HG03064 (cell line): ENCODE measurements around the gene C19orf38.
"Not testable (repeated sequence)": the region's sequence is repeated elsewhere in the genome, so short reads cannot be mapped to it uniquely, and the experiment has no call there.

Experiments used
- ATAC-seq: cut with Tn5 transposase; IDR thresholded peaks from one replicate; pipeline ENCODE4 v1.9.1; 2021; ENCODE audit warnings: low read depth; ENCODE audit not compliant: unreplicated experiment

C19orf38 gene

DNA sequence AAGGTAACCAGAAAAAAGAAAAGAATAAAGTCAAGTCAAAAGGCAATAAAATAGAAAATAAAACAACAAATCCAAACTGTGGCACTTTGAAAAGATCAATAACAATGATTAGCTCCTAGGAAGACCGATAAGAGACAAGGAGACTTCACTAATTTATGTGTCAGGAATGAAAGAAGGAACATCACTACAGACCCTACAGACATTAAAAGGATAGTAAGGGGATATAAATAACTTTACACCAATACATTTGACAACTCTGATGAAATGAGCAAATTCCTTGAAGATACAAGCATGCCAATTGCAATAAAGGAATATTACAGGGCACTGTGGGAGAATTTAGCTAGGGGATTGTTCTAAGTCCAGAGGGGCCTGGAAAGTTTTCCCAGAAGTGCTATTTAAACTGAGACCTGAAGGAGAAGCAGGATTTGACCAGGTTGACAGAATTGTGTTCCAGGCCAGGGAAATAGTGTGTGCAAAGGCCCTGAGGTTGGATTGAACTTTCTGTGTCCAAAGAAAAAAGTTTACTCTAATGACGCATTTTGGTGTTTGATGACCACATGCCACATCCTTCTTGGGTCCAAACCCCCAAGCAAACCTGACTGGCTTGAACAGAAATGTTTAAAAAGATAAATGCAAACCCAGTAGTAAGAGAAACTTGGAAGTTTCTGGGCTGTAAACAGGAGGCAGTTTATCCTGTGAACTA lies 1.6 kb upstream of the C19orf38 start:
- no peak for ATAC-seq

DNA sequence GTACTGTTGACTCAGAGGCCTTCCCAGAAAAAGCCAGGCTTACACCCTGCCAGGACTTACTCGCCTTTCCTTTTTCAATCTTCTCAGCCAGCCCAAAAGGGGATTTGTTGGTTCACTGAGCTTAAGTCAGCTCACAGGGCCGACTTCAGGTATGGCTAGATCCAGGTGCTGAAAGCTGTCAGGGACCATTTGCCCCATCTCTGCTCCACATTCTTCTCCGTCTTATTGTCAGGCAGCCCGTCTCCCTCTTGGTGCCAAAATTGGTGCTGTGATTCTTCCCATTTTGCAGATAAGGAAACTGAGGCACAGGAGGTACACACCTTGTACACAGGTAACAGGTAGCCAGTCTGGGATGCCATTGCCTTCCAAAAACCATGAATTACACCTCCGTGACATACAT lies 2.4 kb downstream of the C19orf38 start:
- ATAC-seq, result no peak

DNA sequence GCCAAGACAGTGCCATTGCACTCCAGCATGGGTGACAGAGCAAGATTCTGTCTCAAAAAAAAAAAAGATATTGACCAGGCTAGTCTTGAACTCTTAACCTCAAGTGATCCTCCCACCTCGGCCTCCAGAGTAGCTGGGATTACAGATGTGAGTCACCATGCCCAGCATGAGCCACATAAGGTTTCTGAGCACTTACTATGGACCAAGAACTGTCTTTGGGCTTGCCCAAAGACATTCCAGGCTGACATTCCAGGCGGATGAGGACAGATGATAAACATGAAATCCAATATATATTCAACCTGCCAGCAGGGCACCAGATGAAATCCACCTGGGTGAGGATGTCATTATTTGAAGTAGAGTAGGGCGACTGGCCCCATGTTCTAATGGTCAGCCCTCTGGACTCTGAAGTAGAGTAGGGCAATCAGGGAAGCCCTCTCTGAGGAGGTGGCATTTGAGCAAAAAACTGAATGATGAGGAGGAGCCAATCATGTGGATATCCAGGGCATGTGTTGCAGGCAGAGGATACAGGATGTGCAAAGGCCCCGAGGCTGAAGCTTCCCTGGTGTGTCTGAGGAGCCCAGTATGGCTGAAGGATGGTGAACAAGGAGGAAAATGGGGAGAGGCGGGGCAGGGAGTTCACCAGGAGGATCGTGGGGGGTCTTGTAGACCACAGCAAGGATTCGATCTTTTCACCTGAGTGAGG lies 4.0 kb downstream of the C19orf38 start:
- ATAC-seq, result no peak

DNA sequence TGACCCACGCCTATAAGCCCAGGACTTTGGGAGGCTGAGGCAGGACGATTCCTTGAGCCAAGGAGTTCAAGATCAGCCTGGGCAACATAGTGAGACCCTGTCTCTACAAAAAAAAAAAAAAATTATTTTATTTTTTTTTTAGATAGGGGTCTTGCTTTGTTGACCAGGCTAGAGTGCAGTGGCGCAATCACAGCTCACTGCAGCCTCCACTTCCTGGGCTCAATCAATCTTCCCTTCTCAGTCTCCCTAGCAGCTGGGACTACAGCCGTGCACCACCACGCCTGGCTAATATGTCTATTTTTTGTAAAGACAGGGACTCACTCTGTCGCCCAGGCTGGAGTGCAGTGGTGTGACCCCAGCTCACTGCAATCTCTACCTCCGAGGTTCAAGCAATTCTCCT lies 4.7 kb downstream of the C19orf38 start:
- ATAC-seq, result no peak

DNA sequence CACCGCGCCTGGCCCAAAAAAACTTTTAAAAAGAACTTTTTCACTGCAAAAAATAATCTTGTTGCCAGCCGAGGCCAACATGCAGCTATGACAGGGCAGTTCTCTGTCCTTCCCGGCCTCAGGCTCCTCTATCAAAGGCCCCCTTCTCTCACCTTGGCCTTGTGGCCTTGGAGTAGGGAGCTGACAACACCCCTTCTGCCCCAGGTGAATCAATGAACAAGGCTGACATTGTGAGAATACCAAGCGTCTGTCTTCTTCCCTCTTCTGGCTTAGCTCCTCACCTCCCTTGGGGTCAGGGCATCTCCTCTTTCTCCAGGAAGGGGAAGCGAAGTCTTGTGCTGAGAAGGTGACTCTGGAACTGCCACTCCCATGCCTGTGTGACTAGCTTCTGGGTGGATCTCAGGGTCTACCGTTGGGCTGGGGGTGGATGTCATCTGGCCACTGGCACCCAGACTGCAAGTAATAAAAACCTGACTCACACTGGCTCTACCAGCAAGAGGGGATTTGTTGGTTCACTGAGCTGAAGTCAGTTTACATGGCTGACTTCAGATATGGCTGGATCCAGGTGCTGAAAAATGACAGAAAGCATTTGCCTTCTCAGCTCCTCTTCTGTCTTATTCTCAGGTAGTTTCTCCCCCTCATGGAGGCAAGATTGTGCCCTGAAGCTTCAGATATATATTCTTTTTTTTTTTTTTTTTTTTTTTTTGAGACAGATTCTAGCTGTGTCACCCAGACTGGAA lies 6.3 kb downstream of the C19orf38 start:
- no peak for ATAC-seq

DNA sequence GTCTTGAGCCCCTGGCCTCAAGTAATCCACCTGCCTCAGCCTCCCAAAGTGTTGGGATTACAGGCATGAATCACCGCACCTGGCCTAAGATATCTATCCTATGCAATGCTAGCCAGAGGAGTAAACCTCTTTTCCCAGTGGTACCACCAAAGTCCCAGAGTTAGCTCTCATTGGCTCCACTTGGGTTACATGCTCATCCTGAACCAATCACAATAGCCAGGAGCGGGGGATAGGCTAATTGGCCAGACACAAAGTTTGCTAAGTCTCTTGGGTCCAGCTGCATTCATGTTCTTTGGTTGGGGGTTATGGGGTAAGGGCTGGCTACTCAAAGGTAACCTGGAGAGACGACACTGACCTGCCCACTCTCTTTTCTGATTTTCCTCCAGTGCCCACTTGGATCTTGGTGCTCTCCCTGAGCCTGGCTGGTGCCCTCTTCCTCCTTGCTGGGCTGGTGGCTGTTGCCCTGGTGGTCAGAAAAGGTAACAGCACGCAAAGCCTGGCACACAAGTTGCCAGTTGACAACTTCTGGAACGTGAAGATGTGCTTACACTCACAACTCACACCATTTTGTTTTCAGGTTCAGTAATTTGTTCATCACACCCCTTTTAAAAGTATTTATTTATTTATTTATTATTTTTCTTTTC lies 7.8 kb downstream of the C19orf38 start:
- no peak for ATAC-seq

DNA sequence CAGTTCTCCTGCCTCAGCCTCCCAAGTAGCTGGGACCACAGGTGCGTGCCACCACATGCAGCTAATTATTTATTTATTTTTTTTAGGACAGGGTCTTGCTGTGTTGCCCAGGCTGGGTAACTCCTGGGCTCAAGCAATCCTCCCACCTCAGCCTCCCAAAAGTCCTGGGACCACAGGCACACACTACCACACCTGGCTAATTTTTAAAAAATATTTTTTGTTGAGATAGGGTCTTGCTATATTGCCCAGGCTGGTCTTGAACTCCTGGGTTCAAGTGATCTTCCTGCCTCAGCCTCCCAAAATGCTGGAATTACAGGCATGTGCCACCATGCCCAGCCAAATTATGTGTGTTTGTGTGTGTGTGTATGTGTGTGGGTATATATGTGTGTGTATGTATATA lies 8.7 kb downstream of the C19orf38 start:
- not testable (repeated sequence) for ATAC-seq

DNA sequence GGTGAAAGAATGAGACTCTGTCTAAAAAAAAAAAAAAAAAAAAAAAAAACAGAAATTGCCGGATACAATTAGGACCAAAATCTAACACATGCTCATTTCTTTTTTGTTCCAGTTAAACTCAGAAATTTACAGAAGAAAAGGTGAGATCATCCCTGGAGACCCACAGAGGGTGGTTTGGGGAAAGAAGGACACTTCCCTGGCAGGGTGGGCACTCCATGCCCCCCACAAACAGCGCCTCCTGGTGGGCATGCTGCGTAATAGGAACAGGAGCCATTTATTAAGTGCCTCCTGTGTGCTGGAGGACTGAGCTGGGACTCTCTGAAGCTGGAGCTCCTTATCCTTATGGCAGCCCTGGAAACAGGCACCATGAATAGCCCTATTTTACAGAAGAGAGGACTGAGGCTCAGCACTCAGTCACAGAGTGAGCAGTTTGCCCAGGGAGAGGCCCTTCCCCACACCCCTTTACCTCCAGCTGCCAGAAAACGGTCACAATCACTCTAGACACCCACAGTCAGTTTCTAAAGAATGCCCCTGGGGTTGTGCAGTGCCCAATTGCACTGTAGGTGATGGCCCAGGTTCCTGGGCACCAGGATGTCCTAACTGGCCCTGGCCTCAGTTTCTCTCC lies 10.1 kb downstream of the C19orf38 start:
- no peak for ATAC-seq

DNA sequence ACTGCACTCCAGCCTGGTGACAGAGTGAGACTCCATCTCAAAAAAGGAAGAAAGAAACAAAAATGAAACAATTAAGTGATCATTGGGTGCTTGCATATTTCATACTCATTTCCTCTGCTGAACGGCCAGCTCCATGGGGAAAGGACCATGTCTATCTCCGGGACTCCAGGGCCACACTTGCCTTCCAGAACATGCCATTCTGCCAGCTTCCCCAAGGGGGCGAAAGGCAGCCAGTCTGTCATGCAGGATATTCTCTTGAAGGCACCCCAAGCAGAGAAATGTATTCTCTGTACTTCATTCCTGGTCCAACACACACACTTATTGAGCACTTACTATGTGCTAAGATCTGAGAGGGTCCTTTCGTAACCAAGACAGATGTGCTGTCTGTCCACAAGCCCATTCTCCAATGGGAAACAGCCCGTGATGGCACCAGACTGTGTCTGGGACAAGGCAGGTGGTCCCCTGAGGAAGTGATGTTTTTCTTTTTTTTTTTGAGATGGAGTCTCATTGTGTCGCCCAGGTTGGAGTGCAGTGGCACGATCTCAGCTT lies 13.0 kb downstream of the C19orf38 start:
- ATAC-seq, result no peak

DNA sequence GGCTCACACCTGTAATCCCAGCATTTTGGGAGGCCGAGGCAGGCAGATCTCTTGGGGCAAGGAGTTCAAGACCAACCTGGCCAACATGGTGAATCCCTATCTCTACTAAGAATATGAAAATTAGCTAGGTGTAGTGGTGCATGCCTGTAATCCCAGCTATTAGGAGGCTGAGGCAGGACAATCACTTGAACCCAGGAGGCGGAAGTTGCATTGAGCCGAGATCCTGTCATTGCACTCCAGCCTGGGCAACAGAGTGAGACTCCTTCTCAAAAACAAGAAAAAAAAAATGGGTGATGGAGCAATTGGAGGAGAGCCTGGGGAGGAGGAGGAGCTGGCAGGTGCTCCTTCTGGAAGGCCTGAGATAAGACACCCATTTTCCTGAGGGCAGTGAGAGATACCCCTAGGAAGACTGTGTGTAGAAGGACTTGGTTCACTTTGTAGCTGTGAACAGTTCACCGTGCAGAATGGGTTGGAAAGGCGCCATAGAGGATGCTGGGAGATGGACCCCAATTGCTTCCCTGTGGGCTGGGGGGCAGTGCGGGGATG lies 14.4 kb downstream of the C19orf38 start:
- no peak for ATAC-seq

DNA sequence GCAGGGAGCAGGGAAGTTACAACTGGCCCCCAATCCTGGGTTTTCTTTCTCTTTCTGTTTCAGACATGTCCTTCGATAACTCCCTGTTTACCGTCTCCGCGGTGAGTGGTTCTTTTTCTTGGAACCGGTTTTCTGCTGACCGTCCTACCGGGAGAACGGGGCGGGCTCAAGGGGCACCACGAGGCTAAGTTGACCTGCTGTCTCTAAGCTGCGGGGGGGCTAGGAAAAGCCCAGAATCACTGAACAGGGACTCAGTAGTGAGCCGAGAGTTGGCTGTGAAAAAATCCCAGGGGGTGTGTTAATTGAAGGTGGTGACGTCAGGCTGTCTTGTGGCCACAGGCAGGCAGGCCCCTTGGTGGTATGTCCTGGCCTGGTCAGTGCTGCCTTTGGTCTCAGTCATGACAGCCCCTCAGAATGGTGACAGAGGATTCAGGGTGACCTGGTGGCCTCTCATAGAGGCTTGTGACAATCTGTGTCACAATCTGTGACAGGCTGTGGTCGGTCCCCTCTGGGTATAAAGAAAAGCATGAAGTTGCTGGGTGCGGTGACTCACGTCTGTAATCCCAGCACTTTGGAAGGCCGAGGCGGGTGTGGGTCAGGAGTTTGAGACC lies 15.0 kb downstream of the C19orf38 start:
- no peak for ATAC-seq

DNA sequence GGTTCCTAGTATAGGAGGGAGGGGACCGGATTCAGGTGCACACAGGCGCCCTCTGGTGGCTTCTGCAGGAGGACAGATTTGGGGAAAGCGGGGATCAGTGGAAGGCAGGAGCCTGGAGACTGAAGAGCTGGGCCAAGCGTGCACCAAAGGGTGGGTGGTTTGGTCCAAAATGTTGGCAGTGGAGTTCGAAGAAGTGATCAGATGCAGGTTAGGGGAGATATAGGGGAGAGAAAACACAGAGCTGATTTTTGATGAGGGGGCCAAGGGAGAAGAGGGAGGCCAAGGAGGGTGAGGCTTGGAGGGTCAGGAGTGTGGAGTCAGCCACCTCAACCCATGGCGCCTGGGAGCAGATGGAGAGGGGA lies 16.3 kb downstream of the C19orf38 start:
- no peak for ATAC-seq

DNA sequence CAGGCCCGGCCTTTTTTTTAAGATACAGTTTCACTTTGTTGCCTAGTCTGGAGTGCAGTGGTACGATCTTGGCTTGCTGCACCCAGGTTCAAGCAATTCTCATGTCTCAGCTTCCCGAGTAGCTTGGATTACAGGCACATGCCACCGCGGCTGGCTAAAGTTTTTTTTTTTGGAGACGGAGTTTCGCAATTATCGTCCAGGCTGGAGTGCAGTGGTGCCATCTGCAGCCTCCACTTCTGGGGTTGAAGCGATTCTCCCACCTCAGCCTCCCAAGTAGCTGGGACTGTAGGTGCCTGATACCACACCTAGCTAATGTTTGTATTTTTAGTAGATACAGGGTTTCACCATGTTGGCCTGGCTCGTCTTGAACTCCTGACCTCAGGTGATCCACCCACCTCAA lies 18.3 kb downstream of the C19orf38 start:
- ATAC-seq, result no peak

DNA sequence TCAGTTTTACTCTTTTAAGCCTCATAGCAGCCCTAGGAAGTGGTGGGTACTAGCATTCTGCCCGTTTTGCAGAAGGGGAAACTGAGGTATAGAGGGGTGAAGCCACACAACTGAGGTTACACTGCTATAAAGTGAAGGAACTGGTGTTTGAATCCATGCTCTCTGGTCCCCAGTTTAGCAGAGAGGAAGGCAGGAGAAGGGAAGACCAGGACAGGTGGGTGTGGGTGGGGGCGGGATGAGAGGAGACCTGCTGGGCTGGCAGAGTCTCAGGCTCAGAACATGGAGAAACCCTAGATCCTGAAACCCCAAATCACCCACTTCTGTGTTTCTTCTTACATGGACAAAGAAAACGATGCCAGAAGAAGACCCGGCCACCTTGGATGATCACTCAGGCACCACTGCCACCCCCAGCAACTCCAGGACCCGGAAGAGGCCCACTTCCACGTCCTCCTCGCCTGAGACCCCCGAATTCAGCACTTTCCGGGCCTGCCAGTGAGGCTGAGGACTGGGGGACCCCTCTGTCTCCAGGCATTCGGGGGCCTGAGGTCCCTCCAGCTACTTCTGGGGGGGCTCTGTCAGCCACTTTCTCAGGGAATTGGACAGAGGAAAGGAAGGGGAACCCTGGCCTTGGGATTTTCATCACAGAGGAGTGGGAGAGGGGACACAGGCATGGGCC lies 20.8 kb downstream of the C19orf38 start:
- ATAC-seq, result no peak

DNA sequence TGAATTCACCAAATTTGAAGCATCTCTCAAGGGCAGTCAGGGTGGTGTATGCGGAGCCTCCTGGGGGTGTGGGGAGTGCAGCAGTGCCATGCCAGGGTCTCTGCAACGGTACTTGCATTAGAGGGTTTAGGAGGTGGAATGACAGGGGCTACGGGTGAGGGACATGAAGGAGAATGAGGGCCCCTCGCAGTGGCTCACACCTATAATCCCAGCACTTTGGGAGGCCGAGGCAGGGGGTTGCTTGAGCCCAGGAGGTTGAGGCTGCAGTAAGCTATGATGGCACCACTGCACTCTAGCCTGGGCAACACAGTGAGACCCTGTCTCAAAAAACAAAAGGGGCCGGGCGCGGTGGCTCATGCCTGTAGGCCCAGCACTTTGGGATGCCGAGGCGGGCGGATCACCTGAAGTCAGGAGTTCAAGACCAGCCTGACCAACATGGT lies 21.7 kb downstream of the C19orf38 start:
- ATAC-seq, result not testable (repeated sequence)

DNA sequence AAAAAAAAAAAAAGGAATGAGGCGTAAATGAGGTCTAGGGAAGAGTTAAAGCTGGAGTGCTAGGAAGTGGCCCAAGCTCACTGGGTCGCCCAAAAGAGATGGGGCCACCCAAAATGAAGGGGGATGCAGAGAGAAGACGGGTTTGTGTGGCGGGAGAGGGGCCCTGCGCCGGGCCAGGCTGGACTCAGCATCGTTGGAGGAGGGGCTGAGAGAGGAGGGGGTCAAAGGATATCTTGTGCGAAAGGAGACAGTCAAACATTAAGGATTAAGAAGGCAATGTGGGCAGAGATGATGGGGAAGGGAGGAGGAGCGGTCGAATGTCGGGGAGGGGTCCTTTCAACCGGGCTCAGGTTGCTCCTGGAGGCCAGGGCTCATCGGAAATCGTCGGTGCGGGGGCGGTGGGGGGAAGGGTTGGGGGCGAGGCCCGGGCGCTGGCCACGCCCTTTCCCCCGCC lies 22.3 kb downstream of the C19orf38 start:
- no peak for ATAC-seq

DNA sequence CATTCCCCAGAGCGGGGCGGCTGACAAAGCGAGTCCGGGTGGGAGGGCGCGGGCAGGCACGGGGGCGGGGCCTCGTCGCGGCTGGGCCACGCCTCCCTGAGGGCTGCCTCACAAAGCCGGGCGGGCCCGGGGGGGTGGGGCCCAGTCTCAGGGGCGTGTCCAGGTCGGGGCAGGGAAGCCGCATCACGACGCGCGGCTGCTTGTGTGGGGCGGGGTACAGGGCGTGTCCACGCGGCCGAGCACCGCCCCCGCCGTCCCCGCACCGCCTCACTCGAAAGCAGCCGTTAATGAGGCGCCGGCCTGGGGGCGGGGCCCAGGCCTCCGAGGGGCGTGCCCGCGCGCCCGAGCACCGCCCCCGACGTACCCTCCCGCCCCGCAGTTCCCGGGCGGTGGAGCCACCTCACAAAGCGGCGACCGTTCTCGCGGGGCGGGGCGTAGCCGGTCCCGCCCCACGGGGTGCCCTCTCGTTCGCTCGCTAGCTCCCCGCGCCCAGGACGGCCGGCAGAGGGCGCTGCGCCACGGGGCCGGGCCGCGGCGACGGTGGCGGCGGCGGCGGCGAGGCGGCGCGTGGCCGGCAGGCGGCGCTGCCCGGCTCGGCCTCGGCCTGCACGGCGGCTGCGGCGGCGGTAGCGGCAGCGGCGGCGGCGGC lies 22.9 kb downstream of the C19orf38 start, which contains the start of gene CARM1:
Gene CARM1, plus strand, starts transcription at position 599 of the 649 bp plus-strand sequence. CDS start 150 bp downstream, outside the sequence.
- peak; percentile 60 for ATAC-seq
